Tibial nerve (tissue), 4 donors: ENCODE data around the gene SMOC1. TPM values are rescaled to one million over a fixed set of nuclear protein-coding genes. Genes with fewer than 3 reads are reported as not detected.

ENCODE experiments used
- DNase-seq, 2 donors: peaks; one replicate each; pipeline ENCODE4 v3.0.0-alpha.2; 2019; ENCODE audit warnings: low spot score in 2 of 2
- H3K27ac ChIP-seq, 4 donors: fragments of 200-600 bp; sonication (generic) in 3 of 4; one replicate each; pipeline ENCODE4 v1.5.1; 2017 to 2019; ENCODE audit warnings: mild to moderate bottlenecking in 1 of 4
- H3K27me3 ChIP-seq, 2 donors: fragments of 200-600 bp; sonication (generic) in 1 of 2; one replicate each; pipeline versions ENCODE4 v1.5.1 to v1.6.0; 2017 to 2019
- H3K36me3 ChIP-seq, 3 donors: fragments of 200-600 bp; sonication (generic); one replicate each; pipeline ENCODE4 v1.5.1; 2018 to 2019
- H3K4me1 ChIP-seq, 4 donors: fragments of 200-600 bp; sonication (generic) in 3 of 4; one replicate each; pipeline ENCODE4 v1.5.1; 2017 to 2019
- H3K4me3 ChIP-seq, 4 donors: fragments of 200-600 bp; sonication (generic) in 3 of 4; one replicate each; pipeline ENCODE4 v1.5.1; 2017 to 2019; ENCODE audit warnings: mild to moderate bottlenecking in 1 of 4, moderate library complexity in 1 of 4
- H3K9me3 ChIP-seq, 4 donors: fragments of 200-600 bp; sonication (generic) in 3 of 4; one replicate each; pipeline ENCODE4 v1.5.1; 2017 to 2019
- CTCF ChIP-seq, 5 experiments: fragments of 200-600 bp in 3 of 5; fragments of 450-650 bp in 2 of 5; sonication (generic) in 3 of 5; IDR thresholded peaks; one replicate each; pipeline ENCODE4 v1.5.1; 2016 to 2019; ENCODE audit warnings: antibody characterized with exemption in 5 of 5, mild to moderate bottlenecking in 3 of 5, moderate library complexity in 2 of 5
- EP300 ChIP-seq, 2 donors: sonication (generic); formaldehyde crosslinking; IDR thresholded peaks; one replicate each; pipeline ENCODE4 v1.6.1; 2017; ENCODE audit warnings: antibody characterized with exemption in 2 of 2, mild to moderate bottlenecking in 1 of 2
- POLR2A ChIP-seq, 2 donors: fragments of 450-650 bp; IDR thresholded peaks; one replicate each; pipeline ENCODE4 v1.6.1; 2017; ENCODE audit warnings: antibody characterized with exemption in 2 of 2, mild to moderate bottlenecking in 2 of 2, moderate library complexity in 2 of 2
- WGBS, 2 donors: methylation state at CpG; one replicate each; pipeline ENCODE4 v1.1.5; 2018; 5-methylcytosine and 5-hydroxymethylcytosine counted together
- total RNA-seq, 4 donors: library from RNA; depleted of rRNA; stranded (reverse); fragments of >200 nt; gene quantifications; one replicate each; pipeline ENCODE4 v1.1.0, GENCODE V29; 2016

The SMOC1 gene
- total RNA-seq, 4 donors from 2014 or later, result 6.0 to 14.4 (median 13.3) TPM

GRCh38 chr14:70006699-70007098, 127.5 kb downstream of the SMOC1 start:
- Histone ChIP-seq H3K4me1 (no peaks in the 10 kb centered on the region), H3K4me3 (no peak overlapping the region), H3K27ac (no peak overlapping the region), H3K36me3 (no peaks in the 10 kb centered on the region), H3K27me3 (no peaks in the 10 kb centered on the region), H3K9me3 (no peaks in the 10 kb centered on the region)
- 72 to 74% methylated on average over 6 of the region's 6 CpGs for WGBS, 2 donors
- TF ChIP-seq CTCF (IDR thresholded peaks at IDR 0.05) (no peak), POLR2A (IDR thresholded peaks at IDR 0.05) (no peak), EP300 (IDR thresholded peaks at IDR 0.05) (no peak)
- DNase-seq, result no peak

- TF ChIP-seq POLR2A (IDR thresholded peaks at IDR 0.05), result no peak
- TF ChIP-seq EP300 (IDR thresholded peaks at IDR 0.05), result no peak
- TF ChIP-seq CTCF (IDR thresholded peaks at IDR 0.05), result no peak
- H3K36me3 ChIP-seq, result no peaks in the 10 kb centered on the region
- no peaks in the 10 kb centered on the region for H3K4me1 ChIP-seq
- H3K27me3 ChIP-seq, result no peaks in the 10 kb centered on the region
- WGBS, 2 donors, result 43 to 56% methylated on average over 6 of the region's 6 CpGs
- H3K9me3 ChIP-seq, result no peaks in the 10 kb centered on the region
- H3K27ac ChIP-seq, result no peak overlapping the region
- H3K4me3 ChIP-seq, result no peak overlapping the region
- no peak for DNase-seq
Observed at GRCh38 chr14:70008284-70009262, 129.4 kb downstream of the SMOC1 start.

GRCh38 chr14:70009961-70010360, 130.7 kb downstream of the SMOC1 start:
- Histone ChIP-seq H3K4me3 (no peak overlapping the region), H3K36me3 (no peaks in the 10 kb centered on the region), H3K27ac (no peak overlapping the region), H3K4me1 (no peaks in the 10 kb centered on the region), H3K9me3 (no peaks in the 10 kb centered on the region), H3K27me3 (no peaks in the 10 kb centered on the region)
- WGBS, 2 donors, result 67 to 74% methylated on average over 6 to 8 of the region's 8 CpGs
- no peak for DNase-seq
- TF ChIP-seq CTCF (IDR thresholded peaks at IDR 0.05) (no peak), POLR2A (IDR thresholded peaks at IDR 0.05) (no peak), EP300 (IDR thresholded peaks at IDR 0.05) (no peak)

GRCh38 chr14:70011098-70011497, 131.9 kb downstream of the SMOC1 start:
- WGBS, 2 donors, result 86 to 91% methylated on average over 6 of the region's 6 CpGs
- no peak for TF ChIP-seq POLR2A (IDR thresholded peaks at IDR 0.05)
- no peak for TF ChIP-seq CTCF (IDR thresholded peaks at IDR 0.05)
- no peak for TF ChIP-seq EP300 (IDR thresholded peaks at IDR 0.05)
- H3K27ac ChIP-seq, result no peak overlapping the region
- peaks cover 0 to 4% (median 0%) of the 10 kb centered on the region in 4 donors for H3K4me1 ChIP-seq
- H3K4me3 ChIP-seq, result no peak overlapping the region
- H3K9me3 ChIP-seq, result no peaks in the 10 kb centered on the region
- H3K27me3 ChIP-seq, result no peaks in the 10 kb centered on the region
- DNase-seq, result no peak
- H3K36me3 ChIP-seq, result no peaks in the 10 kb centered on the region

- Histone ChIP-seq H3K27me3 (no peaks in the 10 kb centered on the region), H3K4me3 (no peak overlapping the region), H3K36me3 (no peaks in the 10 kb centered on the region), H3K4me1 (peaks cover 0 to 4% (median 0%) of the 10 kb centered on the region in 4 donors), H3K9me3 (no peaks in the 10 kb centered on the region), H3K27ac (no peak overlapping the region)
- TF ChIP-seq CTCF (IDR thresholded peaks at IDR 0.05), result no peak
- TF ChIP-seq EP300 (IDR thresholded peaks at IDR 0.05), result no peak
- TF ChIP-seq POLR2A (IDR thresholded peaks at IDR 0.05), result no peak
- DNase-seq, result no peak
- whole genome bisulfite sequencing, 2 donors, result 88 to 92% methylated on average over 7 of the region's 7 CpGs
Observed at GRCh38 chr14:70011708-70012107, 132.5 kb downstream of the SMOC1 start.
